Endothelial cell of umbilical vein (primary cell): Measurements from ENCODE around the gene NMT2.

Source experiments
- JUN ChIP-seq: IDR thresholded peaks from 2 replicates; pipeline ENCODE4 v1.6.1; 2011; ENCODE audit warnings: borderline replicate concordance, low read depth; ENCODE audit not compliant: insufficient read length, insufficient read depth
- POLR2AphosphoS5 ChIP-seq: IDR thresholded peaks from 2 replicates; pipeline ENCODE4 v1.6.1; 2012; ENCODE audit warnings: low read depth, mild to moderate bottlenecking, control low read depth, low read length, moderate library complexity; ENCODE audit not compliant: insufficient read depth
- TF ChIP-seq, protein P1 (sequence below), 2 donors: IDR thresholded peaks; 1 replicate in 1 of 2; 2 replicates in 1 of 2; pipeline ENCODE4 v1.5.1; 2011; ENCODE audit warnings: low read length in 2 of 2, mild to moderate bottlenecking in 2 of 2, moderate library complexity in 2 of 2, control low read depth in 1 of 2, inconsistent platforms in 1 of 2, low read depth in 1 of 2; ENCODE audit not compliant: insufficient read depth in 1 of 2; ENCODE audit errors: extremely low read depth in 1 of 2
- TF ChIP-seq, protein P2 (sequence below): IDR thresholded peaks from 2 replicates; pipeline ENCODE4 v1.6.1; 2011; ENCODE audit not compliant: insufficient read depth, insufficient read length

DNA sequence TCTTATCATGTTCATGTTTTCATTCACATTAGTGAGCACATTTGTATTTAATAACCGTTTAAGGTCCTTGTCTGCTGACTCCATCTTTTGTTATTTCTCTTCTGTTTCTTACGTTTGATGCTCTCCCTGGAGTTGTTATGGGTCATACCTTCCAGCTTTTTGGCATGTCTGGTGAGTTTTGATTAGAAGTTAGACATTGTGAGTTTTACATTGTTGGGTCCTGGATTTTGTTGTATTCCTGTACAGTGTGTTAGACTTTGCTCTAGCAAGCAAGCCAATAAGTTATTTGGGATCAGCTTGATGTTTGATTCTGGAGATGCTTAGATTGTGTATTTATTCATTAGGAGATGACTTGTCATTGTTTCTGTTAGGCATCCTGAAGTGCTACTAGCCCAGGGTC, 107.9 kb downstream of the NMT2 start:
- no peak for TF ChIP-seq POLR2AphosphoS5
- TF ChIP-seq, protein P1, sequence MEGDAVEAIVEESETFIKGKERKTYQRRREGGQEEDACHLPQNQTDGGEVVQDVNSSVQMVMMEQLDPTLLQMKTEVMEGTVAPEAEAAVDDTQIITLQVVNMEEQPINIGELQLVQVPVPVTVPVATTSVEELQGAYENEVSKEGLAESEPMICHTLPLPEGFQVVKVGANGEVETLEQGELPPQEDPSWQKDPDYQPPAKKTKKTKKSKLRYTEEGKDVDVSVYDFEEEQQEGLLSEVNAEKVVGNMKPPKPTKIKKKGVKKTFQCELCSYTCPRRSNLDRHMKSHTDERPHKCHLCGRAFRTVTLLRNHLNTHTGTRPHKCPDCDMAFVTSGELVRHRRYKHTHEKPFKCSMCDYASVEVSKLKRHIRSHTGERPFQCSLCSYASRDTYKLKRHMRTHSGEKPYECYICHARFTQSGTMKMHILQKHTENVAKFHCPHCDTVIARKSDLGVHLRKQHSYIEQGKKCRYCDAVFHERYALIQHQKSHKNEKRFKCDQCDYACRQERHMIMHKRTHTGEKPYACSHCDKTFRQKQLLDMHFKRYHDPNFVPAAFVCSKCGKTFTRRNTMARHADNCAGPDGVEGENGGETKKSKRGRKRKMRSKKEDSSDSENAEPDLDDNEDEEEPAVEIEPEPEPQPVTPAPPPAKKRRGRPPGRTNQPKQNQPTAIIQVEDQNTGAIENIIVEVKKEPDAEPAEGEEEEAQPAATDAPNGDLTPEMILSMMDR (IDR thresholded peaks at IDR 0.05; ENCODE audit: extremely low read depth in 1 of 2, insufficient read depth in 1 of 2, low read depth in 1 of 2, low read length in 2 of 2), result no peak
- TF ChIP-seq, protein P2, sequence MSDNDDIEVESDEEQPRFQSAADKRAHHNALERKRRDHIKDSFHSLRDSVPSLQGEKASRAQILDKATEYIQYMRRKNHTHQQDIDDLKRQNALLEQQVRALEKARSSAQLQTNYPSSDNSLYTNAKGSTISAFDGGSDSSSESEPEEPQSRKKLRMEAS, result no peak
- TF ChIP-seq JUN, result no peak
